ENCODE results near the gene PRKCE. TPM values are rescaled to one million over a fixed set of nuclear protein-coding genes. Genes with fewer than 3 reads are reported as not detected.

The PRKCE gene
- total and polyA plus RNA-seq, 2 experiments from 2014 or later = 0.94 to 1.2 TPM

GRCh38 chr2:46016091-46016490 is 364.6 kb downstream of the PRKCE start:
- H3K27me3 ChIP-seq (ENCODE audit: insufficient read depth) = no peaks in the 10 kb centered on the region
- no peaks in the 10 kb centered on the region; the same call in 1 of the 2 replicates for H3F3A ChIP-seq (replicated peaks; ENCODE audit: low read depth)
- Mint-ChIP-seq H3K36me3 (ENCODE audit: low read depth) (no peaks in the 10 kb centered on the region), H3K27ac (peak overlapping the region; percentile 90), H3K4me1 (peaks cover 28% of the 10 kb centered on the region), H3K4me3 (no peak overlapping the region; the same call in 2 of the 3 replicates), H3K9me3 (peaks cover 6% of the 10 kb centered on the region; the same call in 1 of the 3 replicates), H3K27me3 (ENCODE audit: insufficient read depth, low read depth, poor library complexity) (no peaks in the 10 kb centered on the region)
- TF ChIP-seq CREB1 (CRISPR knock-in tag; IDR thresholded peaks at IDR 0.05; ENCODE audit: low read depth) = no peak
- no peak for TF ChIP-seq ETS1 (IDR thresholded peaks at IDR 0.05)
- no peak for TF ChIP-seq POLR2AphosphoS5 (IDR thresholded peaks at IDR 0.05; ENCODE audit: low read depth)
- no peak for TF ChIP-seq EZH2phosphoT487 (IDR thresholded peaks at IDR 0.05; ENCODE audit: unreplicated experiment)
- no peak for TF ChIP-seq ZNF462 (CRISPR knock-in tag; IDR thresholded peaks at IDR 0.05)
- TF ChIP-seq JUNB (IDR thresholded peaks at IDR 0.05; ENCODE audit: unreplicated experiment) = no peak
- TF ChIP-seq STAT1 (IDR thresholded peaks at IDR 0.05; ENCODE audit: unreplicated experiment) = no peak
- no peak for TF ChIP-seq EZH2 (IDR thresholded peaks at IDR 0.05; ENCODE audit: low read depth, unreplicated experiment)
- ATAC-seq = no peak
- no peaks in the 10 kb centered on the region for H3K79me2 ChIP-seq (replicated peaks; ENCODE audit: insufficient read depth)
- H4K20me1 ChIP-seq (replicated peaks; ENCODE audit: insufficient read depth) = no peaks in the 10 kb centered on the region
- peak overlapping the region; percentile 22 for H3K4me2 ChIP-seq
- peaks cover 13% of the 10 kb centered on the region for H3K4me1 ChIP-seq (ENCODE audit: insufficient read depth)
- DNase-seq (ENCODE audit: low spot score) = no peak
- 0 out of 2 replicates have a peak, but pooled peaks cover 5% of the 10 kb centered on the region for H3K9me2 ChIP-seq (ENCODE audit: insufficient read depth)
- peak overlapping the region; percentile 97 for H3K27ac ChIP-seq (ENCODE audit: low read depth)
- no peak overlapping the region for H3K4me3 ChIP-seq
- H3K36me3 ChIP-seq (ENCODE audit: insufficient read depth) = no peaks in the 10 kb centered on the region
- peak overlapping the region; percentile 21; the same call in 1 of the 2 replicates for H2AFZ ChIP-seq
